Tibial nerve (tissue), 4 donors: ENCODE data around the gene HNRNPA3.

ENCODE experiments used
- EP300 ChIP-seq, 2 donors: sonication (generic); formaldehyde crosslinking; IDR thresholded peaks; one replicate each; pipeline ENCODE4 v1.6.1; 2017; ENCODE audit warnings: antibody characterized with exemption in 2 of 2, mild to moderate bottlenecking in 1 of 2
- POLR2A ChIP-seq, 2 donors: fragments of 450-650 bp; IDR thresholded peaks; one replicate each; pipeline ENCODE4 v1.6.1; 2017; ENCODE audit warnings: antibody characterized with exemption in 2 of 2, mild to moderate bottlenecking in 2 of 2, moderate library complexity in 2 of 2
- TF ChIP-seq, protein P1 (sequence below), 5 experiments: fragments of 200-600 bp in 3 of 5; fragments of 450-650 bp in 2 of 5; sonication (generic) in 3 of 5; IDR thresholded peaks; one replicate each; pipeline ENCODE4 v1.5.1; 2016 to 2019; ENCODE audit warnings: antibody characterized with exemption in 5 of 5, mild to moderate bottlenecking in 3 of 5, moderate library complexity in 2 of 5

- TF ChIP-seq, protein P1, sequence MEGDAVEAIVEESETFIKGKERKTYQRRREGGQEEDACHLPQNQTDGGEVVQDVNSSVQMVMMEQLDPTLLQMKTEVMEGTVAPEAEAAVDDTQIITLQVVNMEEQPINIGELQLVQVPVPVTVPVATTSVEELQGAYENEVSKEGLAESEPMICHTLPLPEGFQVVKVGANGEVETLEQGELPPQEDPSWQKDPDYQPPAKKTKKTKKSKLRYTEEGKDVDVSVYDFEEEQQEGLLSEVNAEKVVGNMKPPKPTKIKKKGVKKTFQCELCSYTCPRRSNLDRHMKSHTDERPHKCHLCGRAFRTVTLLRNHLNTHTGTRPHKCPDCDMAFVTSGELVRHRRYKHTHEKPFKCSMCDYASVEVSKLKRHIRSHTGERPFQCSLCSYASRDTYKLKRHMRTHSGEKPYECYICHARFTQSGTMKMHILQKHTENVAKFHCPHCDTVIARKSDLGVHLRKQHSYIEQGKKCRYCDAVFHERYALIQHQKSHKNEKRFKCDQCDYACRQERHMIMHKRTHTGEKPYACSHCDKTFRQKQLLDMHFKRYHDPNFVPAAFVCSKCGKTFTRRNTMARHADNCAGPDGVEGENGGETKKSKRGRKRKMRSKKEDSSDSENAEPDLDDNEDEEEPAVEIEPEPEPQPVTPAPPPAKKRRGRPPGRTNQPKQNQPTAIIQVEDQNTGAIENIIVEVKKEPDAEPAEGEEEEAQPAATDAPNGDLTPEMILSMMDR (IDR thresholded peaks at IDR 0.05) = no peak
- TF ChIP-seq POLR2A (IDR thresholded peaks at IDR 0.05) (no peak), EP300 (IDR thresholded peaks at IDR 0.05) (peak in 1 of 2 donors; percentile 34)
Measured at GRCh38 chr2:177165721-177166711, 46.6 kb upstream of the HNRNPA3 start.
